GM23248 (cell line): ENCODE measurements around the gene FAM131B.

ENCODE experiments used
- EZH2 ChIP-seq: fragments of 200-600 bp; sonication (generic); IDR thresholded peaks from 2 replicates; pipeline ENCODE4 v1.6.1; 2018; ENCODE audit warnings: antibody characterized with exemption, mild to moderate bottlenecking; ENCODE audit not compliant: insufficient read depth, poor library complexity, severe bottlenecking
- EZH2phosphoT487 ChIP-seq: fragments of 200-600 bp; sonication (generic); IDR thresholded peaks from 2 replicates; pipeline ENCODE4 v1.6.1; 2018; ENCODE audit warnings: antibody characterized with exemption, moderate library complexity, mild to moderate bottlenecking, low read depth; ENCODE audit not compliant: insufficient read depth

DNA sequence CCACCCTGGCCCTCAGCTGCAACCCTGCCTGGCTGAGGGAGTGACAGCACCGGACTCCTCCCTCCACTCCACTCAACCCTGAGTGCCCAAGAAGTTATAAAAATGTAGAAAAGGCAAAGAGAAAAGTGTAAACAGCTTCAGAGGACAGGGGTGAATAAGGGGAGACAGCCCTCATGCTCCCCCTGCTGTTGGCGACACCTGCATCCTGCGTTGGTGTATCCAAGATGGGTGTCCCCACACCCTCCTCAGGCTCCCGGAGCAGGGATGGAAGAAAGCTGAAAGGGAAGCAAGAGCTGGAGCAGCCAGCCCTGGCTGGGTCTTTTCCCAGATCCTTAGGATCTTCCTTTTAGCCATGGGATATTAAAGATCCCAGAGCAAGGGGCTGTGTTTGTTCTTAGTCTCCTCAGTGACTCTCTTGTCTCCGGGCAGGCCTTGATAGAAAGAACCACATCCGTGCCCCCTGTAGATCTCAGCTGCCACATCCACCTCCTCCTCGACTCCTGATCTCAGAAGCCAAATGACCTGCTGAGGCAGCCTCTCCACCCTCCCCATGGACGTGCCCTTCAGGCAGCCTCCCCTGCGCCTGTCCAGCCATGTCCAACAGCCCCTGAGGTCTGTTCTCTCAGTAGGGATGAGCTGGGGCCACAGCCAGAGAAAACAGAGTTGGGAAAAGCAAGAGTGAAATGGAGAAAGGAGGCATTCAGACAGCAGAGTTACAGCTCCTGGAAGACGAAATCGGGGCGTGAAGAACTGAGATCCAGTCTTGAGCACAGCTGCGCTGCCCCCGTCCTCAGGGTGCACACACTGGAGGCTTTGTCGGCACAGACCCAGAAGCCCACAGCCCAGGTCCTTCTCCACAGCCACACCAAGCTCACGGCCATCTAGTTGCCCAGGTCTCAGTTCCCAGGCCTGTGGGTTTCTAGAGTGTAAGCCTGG is 6.8 kb downstream of the FAM131B start:
- no peak for TF ChIP-seq EZH2phosphoT487
- no peak for TF ChIP-seq EZH2
